HT1080 (cell line): ENCODE data around the gene SWT1. TPM values are rescaled to one million over a fixed set of nuclear protein-coding genes. Genes with fewer than 3 reads are reported as not detected.
A peak's percentile ranks its signal among the peaks of the same experiment; 100 is the strongest.

ENCODE experiments used
- DNase-seq: peaks from one replicate; pipeline ENCODE4 v3.0.0-alpha.2; 2015; ENCODE audit warnings: low read depth
- polyA plus RNA-seq, 2 experiments: library from polyadenylated mRNA; depleted of rRNA; stranded (reverse); fragments of >200 nt; gene quantifications; 2 replicates each; pipeline ENCODE4 v1.2.3, GENCODE V29; 2015
- total RNA-seq: library from RNA; depleted of rRNA; stranded (reverse); fragments of >200 nt; shearing (Covaris generic); gene quantifications from 2 replicates; pipeline ENCODE4 v1.2.3, GENCODE V29; 2014; rRNA removed

The SWT1 gene, protein sequence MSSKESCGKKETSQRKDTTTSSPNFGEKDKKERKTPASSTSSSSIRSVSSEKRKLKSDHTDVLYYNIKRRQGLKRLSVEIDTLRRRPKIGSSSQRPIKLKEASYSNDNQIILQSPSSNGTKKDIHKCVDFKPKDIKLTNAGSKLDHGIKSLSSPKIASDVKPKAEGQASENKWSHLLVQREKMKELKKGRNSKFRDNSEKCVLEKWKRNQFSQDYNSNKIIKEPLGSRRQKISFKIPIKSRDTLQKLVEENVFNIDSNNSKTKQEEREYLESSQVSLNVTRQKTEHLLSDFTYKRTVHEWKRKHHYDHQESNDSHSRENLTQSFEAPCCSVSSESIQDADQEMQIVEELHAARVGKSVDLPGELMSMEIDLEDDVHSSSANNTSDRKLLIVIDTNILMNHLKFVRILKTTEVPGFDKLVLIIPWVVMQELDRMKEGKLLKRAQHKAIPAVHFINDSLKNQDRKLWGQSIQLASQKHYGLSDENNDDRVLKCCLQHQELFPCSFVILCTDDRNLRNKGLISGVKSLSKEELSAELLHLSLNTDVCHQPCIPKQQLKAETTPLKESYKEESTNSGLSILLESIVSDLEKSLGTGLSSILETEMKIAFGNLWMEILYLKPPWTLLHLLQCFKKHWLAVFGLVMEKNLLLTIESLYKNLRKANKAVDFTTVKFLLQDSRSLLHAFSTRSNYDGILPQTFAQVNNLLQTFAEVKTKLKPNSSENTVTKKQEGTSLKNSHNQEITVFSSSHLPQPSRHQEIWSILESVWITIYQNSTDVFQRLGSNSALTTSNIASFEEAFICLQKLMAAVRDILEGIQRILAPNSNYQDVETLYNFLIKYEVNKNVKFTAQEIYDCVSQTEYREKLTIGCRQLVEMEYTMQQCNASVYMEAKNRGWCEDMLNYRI
- 1.0 and 2.2 TPM in 2 replicates for total RNA-seq
- polyA plus RNA-seq (2015; cell fraction: cytosol; rRNA removed), result 1.4 and 2.1 TPM in 2 replicates
- 3.4 and 4.4 TPM in 2 replicates for polyA plus RNA-seq (2015; cell fraction: nucleus; rRNA removed)

DNA sequence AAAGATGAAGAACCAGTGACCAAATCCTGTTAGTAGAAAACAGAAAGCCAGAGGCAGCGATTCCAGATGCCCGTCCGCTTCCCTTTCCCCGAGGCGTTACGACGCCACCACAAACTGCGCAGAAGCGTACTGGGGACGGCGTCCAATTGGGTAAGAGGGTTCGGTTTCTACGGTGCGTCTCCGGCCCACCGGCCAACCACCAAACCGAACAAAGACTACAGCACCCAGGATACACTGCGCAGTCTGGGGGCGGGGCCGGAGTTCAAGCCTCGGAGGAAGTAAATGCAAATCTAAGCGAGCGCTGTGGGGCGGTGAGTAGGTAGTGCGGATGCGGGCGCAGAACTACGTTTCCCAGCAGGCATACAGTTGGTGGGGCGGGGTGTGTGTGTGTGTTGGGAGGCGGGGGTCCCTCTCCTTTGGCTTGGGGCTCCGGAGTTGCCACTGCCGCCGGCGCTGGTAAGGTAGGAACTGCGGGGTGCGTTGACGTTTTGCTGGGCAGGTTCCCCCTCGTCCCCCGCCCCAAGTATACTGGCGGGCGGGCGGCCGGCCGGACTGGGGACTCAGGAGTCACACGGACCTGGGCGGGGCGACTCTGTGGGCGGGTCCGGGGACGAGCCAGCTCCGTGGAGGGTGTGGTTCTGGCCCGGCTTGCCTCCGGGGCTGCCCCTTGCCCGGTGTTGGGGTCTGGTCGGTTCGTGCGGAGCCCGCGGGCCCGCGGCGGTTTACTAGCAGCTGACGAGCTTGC is at the start of gene SWT1, which contains the start of gene TRMT1L:
Gene SWT1 (plus strand): TSS at position 314 of the 745 bp plus-strand sequence. CDS start 3,675 bp downstream, outside the sequence.
Gene TRMT1L (minus strand): TSS at position 100 of the 745 bp plus-strand sequence. CDS start 241 bp downstream, outside the sequence.
- peak; percentile 99 for DNase-seq

DNA sequence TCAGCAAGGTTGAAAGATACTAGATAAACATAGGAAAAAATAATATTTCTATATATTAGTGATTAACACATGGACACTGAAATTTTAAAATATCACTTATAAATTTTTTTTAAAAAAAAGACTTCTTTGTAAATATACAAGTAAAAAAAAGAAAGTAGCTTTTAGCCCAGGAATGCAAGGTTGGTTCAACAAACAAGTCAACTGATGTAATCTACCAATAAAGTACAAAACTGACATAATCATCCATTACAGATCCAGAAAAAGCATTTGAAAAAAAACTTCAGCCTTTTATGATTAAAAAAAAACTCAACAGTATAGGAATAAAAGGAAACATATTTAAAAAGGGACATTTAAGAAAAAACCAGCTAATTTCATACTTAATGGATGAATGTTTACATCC is 48.6 kb upstream of the SWT1 start:
- no peak for DNase-seq

DNA sequence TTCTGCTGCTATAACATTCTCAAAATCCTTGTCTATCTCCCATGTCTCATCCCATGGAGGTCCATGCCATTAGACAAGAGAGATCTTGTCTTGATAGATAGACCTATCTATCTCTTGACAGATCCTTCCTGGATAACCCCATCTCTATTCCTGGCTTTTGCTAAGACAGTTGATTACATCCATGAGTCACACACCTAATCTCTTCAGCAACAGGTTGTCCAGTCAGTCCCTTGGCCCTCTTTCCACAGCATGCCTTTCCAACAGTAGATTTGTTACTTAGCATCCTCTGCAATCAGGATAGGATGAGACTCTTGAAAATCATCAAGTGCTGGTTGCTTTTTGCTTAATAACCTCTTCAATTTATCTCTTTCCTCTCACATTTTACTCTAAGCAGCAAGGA is 46.8 kb upstream of the SWT1 start:
- no peak for DNase-seq

DNA sequence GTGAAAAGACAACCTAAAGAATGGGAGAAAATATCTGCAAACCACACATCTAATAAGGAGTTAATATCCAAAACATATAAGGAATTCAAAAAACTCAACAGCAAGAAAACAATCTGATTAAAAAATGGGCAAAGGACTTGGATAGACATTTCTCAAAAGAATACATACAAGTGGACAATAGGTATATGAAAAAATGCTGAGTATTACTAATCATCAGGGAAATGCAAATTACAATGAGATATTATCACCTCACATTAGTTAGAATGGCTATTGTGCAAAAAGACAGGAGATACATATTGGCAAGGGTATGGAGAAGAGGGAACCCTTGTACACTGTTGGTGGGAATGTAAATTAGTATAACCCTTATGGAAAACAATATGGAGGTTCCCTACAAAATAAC is 45.1 kb upstream of the SWT1 start:
- no peak for DNase-seq

DNA sequence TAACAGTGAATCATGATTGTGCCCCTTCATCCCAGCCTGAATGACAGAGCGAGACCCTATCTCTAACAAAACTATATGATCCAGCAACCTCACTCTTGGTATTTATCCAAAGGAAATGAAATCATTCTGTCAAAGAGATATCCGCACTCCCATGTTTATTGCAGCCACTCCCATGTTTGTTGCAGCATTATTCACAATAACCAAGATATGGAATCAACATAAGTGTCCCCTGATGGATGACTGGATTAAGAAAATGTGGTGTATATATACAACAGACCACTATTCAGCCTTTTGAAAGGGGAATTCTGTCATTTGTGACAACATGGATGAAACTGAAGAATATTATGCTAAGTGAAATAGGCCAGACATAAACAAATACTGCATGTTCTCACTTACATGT is 44.6 kb upstream of the SWT1 start:
- DNase-seq, result no peak

DNA sequence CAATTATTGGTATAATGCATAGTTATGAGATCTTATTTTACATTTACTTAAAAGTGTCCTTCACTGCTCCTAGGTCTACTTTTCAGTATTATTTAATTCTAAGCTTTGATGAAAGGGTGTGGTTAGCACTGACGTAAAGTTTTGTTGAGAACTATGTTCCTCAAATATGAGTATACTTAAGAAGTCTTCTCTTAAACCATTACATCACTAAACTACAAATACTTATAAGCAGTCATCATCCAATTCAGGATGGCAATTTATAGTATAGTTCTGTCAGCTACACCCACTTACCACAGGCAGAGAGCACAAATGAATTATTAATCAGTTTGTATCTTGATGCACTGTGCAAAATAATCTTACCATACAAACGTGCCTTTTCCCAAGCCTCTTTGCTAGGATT is 27.3 kb upstream of the SWT1 start:
- DNase-seq, result no peak

DNA sequence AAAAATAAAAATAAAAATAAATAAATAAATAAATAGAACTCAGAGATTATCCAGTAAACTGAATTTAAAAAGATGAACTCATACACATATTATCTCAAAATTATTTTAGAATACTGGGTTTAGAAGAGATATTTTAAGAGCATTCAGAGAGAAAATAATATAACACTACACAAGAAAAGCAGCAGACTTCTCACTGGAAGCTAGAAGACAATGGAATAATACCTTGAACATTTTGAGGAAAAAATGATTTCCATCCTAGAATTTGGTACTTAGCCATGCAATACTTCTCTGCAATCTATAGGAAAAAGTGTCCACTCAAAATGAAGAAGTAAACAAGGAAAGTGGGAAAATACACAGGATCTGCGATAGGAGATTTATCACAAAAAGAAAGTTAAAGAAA is 24.4 kb upstream of the SWT1 start:
- no peak for DNase-seq

DNA sequence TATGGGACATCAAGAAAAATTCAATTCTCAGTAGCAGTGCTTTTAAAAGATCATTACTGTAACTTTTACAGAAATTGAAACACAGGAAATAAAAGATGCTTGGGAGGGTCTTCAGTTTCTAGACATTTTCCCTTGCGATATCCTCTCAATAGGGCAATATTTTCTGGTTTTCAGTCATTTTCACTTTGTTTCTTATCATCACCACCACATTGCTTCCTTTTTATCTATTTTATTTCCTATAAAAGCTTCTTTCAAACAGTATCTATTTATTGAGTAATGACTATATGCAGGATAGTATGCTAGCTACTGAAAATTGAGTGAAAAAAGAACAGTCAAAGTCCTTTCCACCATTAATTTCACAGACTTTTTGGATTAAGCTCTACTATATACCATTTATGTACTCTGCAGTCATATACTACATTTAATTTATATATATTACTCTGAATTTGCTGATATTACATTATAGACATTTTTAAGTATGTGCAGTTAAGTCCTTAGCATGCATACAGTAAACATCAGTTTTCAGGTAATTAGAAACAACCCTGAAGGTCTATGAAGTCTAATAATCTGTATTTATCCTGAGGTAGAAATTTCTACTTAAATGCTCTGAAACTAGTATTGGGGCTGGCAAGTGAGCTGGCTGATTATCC is 18.9 kb upstream of the SWT1 start:
- DNase-seq, result no peak

DNA sequence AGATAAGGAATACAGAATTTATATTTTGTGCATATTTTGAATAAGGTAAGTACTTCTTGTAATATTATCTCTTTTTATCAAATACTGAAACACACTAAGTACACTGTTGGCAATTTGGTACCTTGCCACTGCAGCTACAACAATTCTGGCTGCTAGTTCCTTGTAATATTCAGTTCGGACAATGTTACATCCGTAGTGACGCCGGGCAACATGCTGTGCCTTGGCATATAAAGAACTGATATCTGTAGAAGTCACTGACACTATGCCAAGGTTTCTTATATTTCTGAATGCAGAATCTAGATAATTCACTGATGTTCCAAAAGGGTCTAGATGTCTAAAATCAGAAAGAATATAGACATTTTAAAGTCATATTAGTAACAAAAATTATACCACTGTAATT is 17.7 kb upstream of the SWT1 start:
- DNase-seq, result no peak

DNA sequence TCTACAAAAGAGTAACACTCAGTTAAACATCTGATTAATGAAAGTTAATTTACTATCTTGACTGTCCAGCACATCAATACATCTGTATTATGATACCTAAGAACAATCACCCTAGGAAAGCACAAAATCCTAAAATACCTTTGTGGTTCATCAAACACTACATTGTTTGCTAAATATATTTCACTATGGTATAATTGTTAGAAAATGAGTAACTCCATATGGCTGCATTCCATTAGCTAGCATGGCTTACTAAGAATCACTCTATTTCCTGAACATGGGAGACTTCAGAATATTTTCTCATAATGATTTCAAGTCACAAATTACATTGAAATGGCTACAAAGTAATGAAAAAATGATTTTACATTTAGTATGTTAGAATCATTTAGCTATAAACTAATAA is 12.7 kb upstream of the SWT1 start:
- DNase-seq, result peak; percentile 36

DNA sequence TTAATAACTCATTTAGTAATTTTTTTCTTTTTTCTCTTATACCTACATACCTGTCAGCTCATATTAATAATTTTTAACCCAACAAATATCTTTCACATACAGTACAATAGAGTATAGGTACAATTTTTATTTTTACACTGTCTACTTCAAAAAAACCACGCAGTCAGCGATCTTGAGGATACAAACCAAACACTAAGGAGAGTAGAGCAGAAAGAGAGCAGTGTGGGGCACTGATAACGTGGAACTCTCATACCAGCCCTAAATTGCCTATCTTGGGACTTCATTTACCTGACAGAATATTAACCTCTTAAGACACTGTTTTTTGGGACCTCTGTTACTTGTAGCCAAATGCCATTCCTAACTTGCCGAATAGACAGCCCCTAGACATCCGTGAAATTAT is 5.8 kb upstream of the SWT1 start:
- DNase-seq, result no peak

DNA sequence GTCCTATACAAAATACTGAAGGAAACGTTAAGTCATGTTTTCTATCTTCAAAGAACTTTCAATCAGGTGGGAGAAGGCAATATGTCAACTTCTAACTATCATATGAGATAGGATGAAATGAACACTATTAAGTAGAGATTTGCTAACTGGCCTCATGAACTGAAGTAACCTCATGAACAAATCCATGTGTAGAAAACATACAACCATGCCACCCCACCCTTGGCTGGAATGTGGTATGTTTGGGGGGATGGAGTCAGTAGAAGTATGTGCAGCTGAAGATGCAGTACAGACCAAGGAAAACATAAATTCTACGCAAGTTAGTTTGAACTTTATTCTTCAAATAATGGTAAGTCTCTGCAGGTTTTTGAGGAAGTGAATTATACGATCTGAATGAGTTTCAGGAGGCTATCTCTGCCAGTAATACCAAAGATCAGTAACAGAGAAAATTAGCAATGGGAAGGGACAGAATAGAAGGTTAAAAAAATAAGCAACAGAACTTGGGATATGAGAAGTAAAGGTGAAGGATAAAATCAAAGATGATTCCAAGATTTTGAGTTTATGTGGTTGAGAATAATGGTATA is 4.7 kb upstream of the SWT1 start:
- no peak for DNase-seq

DNA sequence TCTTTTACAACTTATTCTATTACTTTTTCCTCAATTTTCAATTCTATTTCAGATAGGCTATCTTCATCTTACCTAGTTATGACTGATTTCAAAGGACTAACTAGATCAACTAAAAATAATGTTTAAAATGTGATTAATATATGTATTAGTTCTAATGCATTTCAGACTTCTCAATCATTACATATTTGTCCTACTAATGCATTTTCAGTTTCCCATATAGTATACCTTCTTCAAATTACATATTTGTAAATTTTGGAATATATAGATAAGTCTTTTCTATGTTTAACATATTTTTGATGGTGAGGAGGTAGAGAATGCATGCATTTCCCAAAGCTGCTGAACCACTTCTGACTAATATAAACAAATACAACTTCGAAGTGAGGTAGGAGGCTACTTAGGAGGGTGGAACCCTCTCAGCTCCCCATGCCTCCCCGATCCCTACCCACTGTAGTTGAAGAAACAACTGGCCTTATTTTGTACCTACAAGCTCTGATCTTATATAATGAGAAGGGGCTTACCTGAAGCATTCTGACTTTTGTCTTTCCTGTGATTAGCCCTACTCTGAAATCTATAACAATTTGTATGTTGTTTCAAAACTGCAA is 2.0 kb upstream of the SWT1 start:
- DNase-seq, result peak; percentile 1

DNA sequence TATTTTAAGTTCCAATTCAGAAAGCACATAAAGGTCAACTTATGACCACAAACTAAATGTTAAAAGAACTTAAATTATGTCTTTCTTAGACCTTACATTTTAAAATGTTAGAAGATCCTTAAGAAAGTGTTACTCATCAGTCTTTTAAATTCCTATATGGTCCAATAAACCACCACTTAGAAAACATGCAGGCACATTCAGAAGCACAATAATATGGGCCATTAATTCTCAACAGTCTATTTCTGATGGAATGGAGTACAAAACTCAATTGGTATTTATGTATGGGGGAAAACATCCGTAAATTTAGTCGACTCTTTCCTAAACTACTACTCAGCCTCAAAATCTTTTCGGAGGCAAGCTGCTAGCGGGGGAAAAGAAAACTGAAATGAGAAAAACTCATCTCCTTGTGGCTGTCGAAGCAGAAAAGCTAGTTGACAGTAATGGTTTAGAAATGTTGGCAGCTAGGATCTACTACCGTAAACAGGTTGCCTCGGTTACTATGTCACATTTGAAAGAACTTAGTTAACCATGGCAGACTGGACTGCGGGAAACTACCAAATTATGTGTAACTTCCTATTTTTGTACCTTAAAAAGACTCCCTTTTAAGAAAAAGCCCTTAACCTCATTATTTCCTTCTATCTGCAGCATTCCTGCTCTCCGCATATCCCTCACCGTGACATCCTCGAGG is 1.2 kb upstream of the SWT1 start:
- no peak for DNase-seq

DNA sequence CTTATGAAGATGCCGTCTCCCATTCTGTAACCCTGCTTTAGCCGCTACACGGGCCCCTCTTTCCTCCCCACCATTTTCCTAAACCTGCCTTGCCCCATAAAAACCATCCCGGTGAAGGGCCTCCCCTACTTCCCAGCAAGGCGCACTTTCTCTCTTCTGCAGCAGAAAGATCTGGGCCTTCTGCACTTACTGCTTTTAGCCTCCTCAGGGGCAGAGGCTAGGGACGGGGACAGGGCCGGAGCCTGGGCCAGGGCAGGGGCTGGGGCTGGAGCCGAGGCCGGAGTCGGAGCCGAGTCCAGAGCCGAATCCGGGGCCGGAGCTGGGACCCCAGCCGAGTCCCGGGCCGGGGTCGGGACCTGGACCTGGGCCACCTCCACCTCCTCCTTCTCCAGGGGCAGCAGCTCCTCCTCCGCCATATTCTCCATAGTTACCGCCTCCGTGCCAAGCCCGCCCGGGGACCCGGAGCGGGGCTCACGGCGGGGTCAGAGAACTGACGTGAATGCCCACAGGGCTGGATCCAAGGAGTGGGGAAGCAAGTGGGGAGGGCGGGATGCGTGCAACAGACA is 596 bp upstream of the SWT1 start:
- DNase-seq, result peak; percentile 25

DNA sequence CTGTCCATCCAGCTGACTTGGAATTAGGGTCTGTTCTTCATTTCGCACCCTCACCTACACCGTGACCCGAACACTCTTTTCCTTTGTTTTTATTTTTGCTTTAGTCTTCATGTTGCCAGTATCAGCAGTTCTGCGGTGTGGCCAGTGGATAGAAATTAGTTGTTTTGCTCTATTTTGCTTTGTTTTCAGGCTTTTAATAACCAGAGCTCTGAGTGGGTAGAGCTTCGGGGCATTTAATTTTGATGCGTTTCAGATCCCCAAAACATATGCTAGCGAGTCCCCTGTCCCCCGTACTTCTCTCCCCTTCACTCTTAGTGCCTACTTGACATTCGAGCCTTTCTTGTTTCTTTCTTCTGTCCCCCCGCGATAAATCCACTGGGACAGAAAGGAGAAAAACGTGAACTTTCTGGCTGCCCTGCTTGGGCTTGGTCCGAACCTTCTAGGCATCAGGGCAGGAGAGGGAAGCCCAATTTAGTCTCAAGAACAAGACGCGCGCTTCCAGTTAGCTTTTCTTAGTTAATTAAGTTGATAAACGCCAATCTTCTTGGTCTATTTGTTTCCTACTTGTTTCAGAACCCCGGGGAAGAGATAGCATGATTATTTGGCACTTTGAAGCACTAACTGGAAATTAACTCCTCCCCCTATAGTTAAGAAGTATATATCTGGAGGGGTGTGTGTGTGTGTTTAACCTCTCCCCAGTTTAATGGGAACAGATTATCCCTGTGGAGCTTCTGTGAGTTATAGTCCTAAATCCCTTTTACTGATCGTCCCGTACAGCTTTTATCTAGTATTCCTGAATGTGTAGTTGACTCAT is 839 bp downstream of the SWT1 start:
- no peak for DNase-seq

DNA sequence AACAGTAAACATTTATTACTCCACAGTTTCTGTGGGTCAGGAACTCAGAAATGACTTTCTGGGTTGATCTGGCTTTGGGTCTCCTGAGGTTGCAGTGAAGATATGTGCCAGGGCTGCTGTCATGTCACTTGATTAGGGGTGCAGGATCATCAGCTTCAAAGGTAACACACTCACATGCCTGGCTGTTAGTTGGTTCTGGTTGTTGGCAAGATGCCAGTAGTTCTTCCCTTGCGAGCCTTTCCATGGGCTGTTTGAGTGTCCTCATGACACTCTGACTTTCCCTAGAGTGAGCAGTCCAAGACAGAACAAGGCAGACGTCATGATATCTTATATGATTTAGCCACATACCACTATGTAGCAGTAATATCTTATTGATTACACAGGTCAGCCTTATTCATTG is 1.8 kb downstream of the SWT1 start:
- DNase-seq, result no peak

DNA sequence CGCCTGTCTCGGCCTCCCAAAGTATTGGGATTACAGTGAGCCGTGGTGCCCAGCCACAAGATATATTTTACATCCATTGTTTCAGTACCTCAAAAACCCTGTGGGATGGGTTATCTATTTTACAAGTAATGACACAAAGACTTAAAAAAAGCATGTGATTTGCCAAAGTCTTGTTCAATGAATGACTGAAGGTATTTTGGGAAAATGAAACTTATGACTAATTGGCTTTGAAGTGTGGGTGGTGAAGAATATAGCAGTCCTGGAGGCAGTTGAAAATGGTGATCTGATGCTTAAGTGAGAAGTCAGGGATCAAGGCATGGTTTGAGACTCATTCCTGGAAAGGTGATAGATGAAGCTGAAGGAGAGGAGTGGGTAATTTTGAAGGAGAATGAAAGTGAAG is 3.0 kb downstream of the SWT1 start:
- peak; percentile 17 for DNase-seq
